ENCODE measurements around the gene VSIG10. TPM values are rescaled to one million over a fixed set of nuclear protein-coding genes. Genes with fewer than 3 reads are reported as not detected.

Gene VSIG10
- total and polyA plus RNA-seq, 2 of the 13 experiments (the other 11 are each of a cell fraction or from before 2014, with no cell fraction given): 25.6 to 42.5 TPM

- no peak for TF ChIP-seq PREB (CRISPR knock-in tag; IDR thresholded peaks at IDR 0.05)
- TF ChIP-seq ZNF543 (CRISPR knock-in tag; IDR thresholded peaks at IDR 0.05): peak; percentile 43; the same call in 1 of the 2 replicates
- no peak for TF ChIP-seq TOE1 (CRISPR knock-in tag; IDR thresholded peaks at IDR 0.05)
- TF ChIP-seq NFRKB (IDR thresholded peaks at IDR 0.05): no peak
- TF ChIP-seq ZMAT3 (CRISPR knock-in tag; conservative IDR thresholded peaks at IDR 0.05): peak; percentile 83; the same call in 1 of the 2 replicates
- no peak for TF ChIP-seq NFAT5 (CRISPR knock-in tag; IDR thresholded peaks at IDR 0.05)
- 0 out of 2 replicates have a peak, but pooled peaks have one; percentile 61 for TF ChIP-seq ZNF44 (CRISPR knock-in tag; IDR thresholded peaks at IDR 0.05)
- TF ChIP-seq ZNF747 (CRISPR knock-in tag; IDR thresholded peaks at IDR 0.05; ENCODE audit: borderline replicate concordance): peak; percentile 69; the same call in 1 of the 2 replicates
- 0 out of 2 replicates have a peak, but pooled peaks have one; percentile 61 for TF ChIP-seq ZNF546 (CRISPR knock-in tag; conservative IDR thresholded peaks at IDR 0.05)
- no peak for TF ChIP-seq ZNF740 (CRISPR knock-in tag; IDR thresholded peaks at IDR 0.05)
- peak; percentile 76; the same call in 1 of the 2 replicates for TF ChIP-seq ETV5 (CRISPR knock-in tag; IDR thresholded peaks at IDR 0.05; ENCODE audit: borderline replicate concordance)
- no peak for TF ChIP-seq HNRNPLL (IDR thresholded peaks at IDR 0.05; ENCODE audit: low read depth, low read length, poor library complexity, severe bottlenecking)
- TF ChIP-seq SIX4 (CRISPR knock-in tag; IDR thresholded peaks at IDR 0.05): peak; percentile 54; the same call in 1 of the 2 replicates
- TF ChIP-seq HMGA1 (CRISPR knock-in tag; conservative IDR thresholded peaks at IDR 0.05): no peak
- TF ChIP-seq MATR3 (CRISPR knock-in tag; IDR thresholded peaks at IDR 0.05): no peak
- TF ChIP-seq LRRFIP1 (CRISPR knock-in tag; conservative IDR thresholded peaks at IDR 0.05): no peak
- no peak for TF ChIP-seq ZNF713 (CRISPR knock-in tag; IDR thresholded peaks at IDR 0.05)
- peak; percentile 79; the same call in 1 of the 2 replicates for TF ChIP-seq YEATS2 (CRISPR knock-in tag; IDR thresholded peaks at IDR 0.05; ENCODE audit: borderline replicate concordance)
Measured at GRCh38 chr12:118052324-118053070, 51.3 kb downstream of the VSIG10 start (continued).
